HL-60 (cell line): ENCODE measurements around the gene MUSK.

ENCODE experiments used
- DNase-seq, 2 experiments: peaks; one replicate each; pipeline ENCODE4 v3.0.0-alpha.2; 2010 to 2020; ENCODE audit warnings: low read depth in 1 of 2, low spot score in 1 of 2
- H3K27ac ChIP-seq: fragments of 250-450 bp; sonication (Bioruptor Pico); replicated peaks from 2 replicates; pipeline ENCODE4 v1.5.1; 2020; ENCODE audit warnings: mild to moderate bottlenecking, moderate library complexity
- H3K27me3 ChIP-seq: fragments of 250-450 bp; sonication (Bioruptor Pico); 2 replicates; pipeline ENCODE4 v1.5.1; 2021; ENCODE audit warnings: mild to moderate bottlenecking, moderate library complexity; ENCODE audit not compliant: insufficient read depth, poor library complexity, severe bottlenecking
- H3K4me3 ChIP-seq: replicated peaks from 2 replicates; pipeline ENCODE4 v1.5.1; 2011; ENCODE audit warnings: mild to moderate bottlenecking, control low read depth, low read length; ENCODE audit not compliant: insufficient read depth
- CTCF ChIP-seq: IDR thresholded peaks from one replicate; pipeline ENCODE4 v1.5.1; 2011; ENCODE audit warnings: low read length, control low read depth, inconsistent platforms; ENCODE audit not compliant: insufficient read depth
- GABPA ChIP-seq: IDR thresholded peaks from 2 replicates; pipeline ENCODE4 v1.6.1; 2012; ENCODE audit warnings: low read depth
- POLR2AphosphoS5 ChIP-seq: IDR thresholded peaks from 2 replicates; pipeline ENCODE4 v1.6.1; 2012; ENCODE audit warnings: low read depth
- REST ChIP-seq: IDR thresholded peaks from 2 replicates; pipeline ENCODE4 v1.6.1; 2012; ENCODE audit warnings: low read depth; ENCODE audit not compliant: insufficient replicate concordance
- SPI1 ChIP-seq: IDR thresholded peaks from 2 replicates; pipeline ENCODE4 v1.6.1; 2012; ENCODE audit warnings: low read depth, mild to moderate bottlenecking, borderline replicate concordance

The MUSK gene

GRCh38 chr9:110744715-110745384 is 76.3 kb downstream of the MUSK start:
- H3K27ac ChIP-seq = no peak overlapping the region
- TF ChIP-seq GABPA (no peak), SPI1 (no peak), POLR2AphosphoS5 (no peak), CTCF (no peak), REST (no peak)
- no peak overlapping the region for H3K4me3 ChIP-seq
- DNase-seq = no peak
- no peaks in the 10 kb centered on the region for H3K27me3 ChIP-seq

- Histone ChIP-seq H3K4me3 (no peak overlapping the region), H3K27me3 (no peaks in the 10 kb centered on the region), H3K27ac (no peak overlapping the region)
- DNase-seq = no peak
- TF ChIP-seq REST = no peak
Observed at GRCh38 chr9:110745676-110746075, 77.1 kb downstream of the MUSK start.

GRCh38 chr9:110746211-110746930 is 77.8 kb downstream of the MUSK start:
- DNase-seq = no peak
- Histone ChIP-seq H3K27me3 (no peaks in the 10 kb centered on the region), H3K27ac (no peak overlapping the region), H3K4me3 (no peak overlapping the region)
- no peak for TF ChIP-seq GABPA
- TF ChIP-seq CTCF = no peak
- no peak for TF ChIP-seq REST
- TF ChIP-seq SPI1 = no peak
- no peak for TF ChIP-seq POLR2AphosphoS5
